DND-41 (cell line): ENCODE measurements around the gene RRP12.

Experiments used
- ATAC-seq: fragments of 200-7000 bp; cut with Tn5 transposase; 3 replicates; pipeline ENCODE4 v1.9.1; 2021; ENCODE audit warnings: low read depth; ENCODE audit not compliant: insufficient read depth
- DNase-seq: peaks from one replicate; pipeline ENCODE4 v3.0.0-alpha.2; 2020
- H2AFZ ChIP-seq: 2 replicates; pipeline ENCODE4 v1.6.0; 2012; ENCODE audit warnings: low read depth, low read length
- H3K27ac ChIP-seq: 2 replicates; pipeline ENCODE4 v1.5.1; 2012; ENCODE audit warnings: low read length, inconsistent platforms
- H3K27me3 ChIP-seq: fragments of 200-600 bp; sonication (generic); 2 replicates; pipeline ENCODE4 v1.6.0; 2012; ENCODE audit warnings: low read length, mild to moderate bottlenecking, inconsistent platforms; ENCODE audit not compliant: insufficient read depth, poor library complexity
- H3K36me3 ChIP-seq: 2 replicates; pipeline ENCODE4 v1.5.1; 2012; ENCODE audit warnings: low read length, inconsistent platforms; ENCODE audit not compliant: insufficient read depth
- H3K4me1 ChIP-seq: 2 replicates; pipeline ENCODE4 v1.5.1; 2012; ENCODE audit warnings: mild to moderate bottlenecking, low read length; ENCODE audit not compliant: insufficient read depth
- H3K4me2 ChIP-seq: 2 replicates; pipeline ENCODE4 v1.6.0; 2012; ENCODE audit warnings: mild to moderate bottlenecking, moderate library complexity, low read length, inconsistent platforms; ENCODE audit not compliant: insufficient read depth
- H3K4me3 ChIP-seq, 2 experiments: fragments of 200-600 bp in 1 of 2; shearing (Covaris generic) in 1 of 2; 2 replicates each; pipeline ENCODE4 v1.5.1; 2012 to 2016; ENCODE audit warnings: inconsistent platforms in 2 of 2, low read length in 2 of 2, mild to moderate bottlenecking in 2 of 2, low read depth in 1 of 2, moderate library complexity in 1 of 2
- H3K79me2 ChIP-seq: 2 replicates; pipeline ENCODE4 v1.6.0; 2012; ENCODE audit warnings: low read length, inconsistent platforms; ENCODE audit not compliant: insufficient read depth
- H3K9ac ChIP-seq: 2 replicates; pipeline ENCODE4 v1.6.0; 2012; ENCODE audit warnings: low read depth, mild to moderate bottlenecking, inconsistent platforms, low read length, moderate library complexity
- H3K9me3 ChIP-seq: 2 replicates; pipeline ENCODE4 v1.5.1; 2012; ENCODE audit warnings: low read length, moderate library complexity, mild to moderate bottlenecking, inconsistent platforms; ENCODE audit not compliant: insufficient read depth, severe bottlenecking
- H4K20me1 ChIP-seq: 2 replicates; pipeline ENCODE4 v1.6.0; 2012; ENCODE audit warnings: low read length; ENCODE audit not compliant: insufficient read depth
- CTCF ChIP-seq: IDR thresholded peaks from 2 replicates; pipeline ENCODE4 v1.5.1; 2012; ENCODE audit warnings: borderline replicate concordance, low read length, moderate library complexity, mild to moderate bottlenecking; ENCODE audit not compliant: poor library complexity, severe bottlenecking; ENCODE audit errors: extremely low read depth
- EZH2 ChIP-seq: IDR thresholded peaks from 3 replicates; pipeline ENCODE4 v1.6.1; 2012; ENCODE audit warnings: borderline replicate concordance, low read depth, mild to moderate bottlenecking, moderate library complexity, low read length, inconsistent platforms; ENCODE audit not compliant: severe bottlenecking

Gene RRP12

GRCh38 chr10:97372233-97372875 lies 28.8 kb downstream of the RRP12 start:
- Histone ChIP-seq H3K79me2 (no peaks in the 10 kb centered on the region), H2AFZ (no peak overlapping the region), H3K4me1 (no peaks in the 10 kb centered on the region), H3K27ac (no peak overlapping the region), H4K20me1 (peaks cover 2% of the 10 kb centered on the region; the same call in 1 of the 2 replicates), H3K4me2 (no peak overlapping the region), H3K27me3 (no peaks in the 10 kb centered on the region), H3K9me3 (no peaks in the 10 kb centered on the region), H3K36me3 (peaks cover 66% of the 10 kb centered on the region), H3K4me3 (no peak overlapping the region), H3K9ac (no peak overlapping the region)
- DNase-seq (no peak), ATAC-seq (no peak)
- TF ChIP-seq CTCF, result no peak
- TF ChIP-seq EZH2, result no peak

- no peaks in the 10 kb centered on the region for H3K4me1 ChIP-seq
- no peak overlapping the region for H3K4me2 ChIP-seq
- no peak for DNase-seq
- no peak overlapping the region for H2AFZ ChIP-seq
- H3K4me3 ChIP-seq, result no peak overlapping the region
- peaks cover 67% of the 10 kb centered on the region for H3K36me3 ChIP-seq
- H3K9me3 ChIP-seq, result no peaks in the 10 kb centered on the region
- H4K20me1 ChIP-seq, result peaks cover 2% of the 10 kb centered on the region; the same call in 1 of the 2 replicates
- no peaks in the 10 kb centered on the region for H3K79me2 ChIP-seq
- no peak for ATAC-seq
- no peak overlapping the region for H3K27ac ChIP-seq
- no peak for TF ChIP-seq CTCF
- no peak for TF ChIP-seq EZH2
- no peak overlapping the region for H3K9ac ChIP-seq
- no peaks in the 10 kb centered on the region for H3K27me3 ChIP-seq
Measured at GRCh38 chr10:97371696-97372095, 29.4 kb downstream of the RRP12 start.

GRCh38 chr10:97367126-97367649 lies 34.0 kb downstream of the RRP12 start:
- Histone ChIP-seq H3K4me2 (no peak overlapping the region), H3K27ac (no peak overlapping the region), H3K9ac (no peak overlapping the region), H3K4me1 (no peaks in the 10 kb centered on the region), H3K79me2 (no peaks in the 10 kb centered on the region), H3K27me3 (no peaks in the 10 kb centered on the region), H2AFZ (no peak overlapping the region), H4K20me1 (peaks cover 2% of the 10 kb centered on the region; the same call in 1 of the 2 replicates), H3K36me3 (peaks cover 83% of the 10 kb centered on the region), H3K9me3 (no peaks in the 10 kb centered on the region), H3K4me3 (no peak overlapping the region)
- DNase-seq, result no peak
- TF ChIP-seq CTCF, result no peak
- TF ChIP-seq EZH2, result no peak
- no peak for ATAC-seq
